Loucy (cell line): ENCODE results near the gene PLCL1.

ENCODE experiments used
- EZH2phosphoT487 ChIP-seq: fragments of 200-600 bp; IDR thresholded peaks from 2 replicates; pipeline ENCODE4 v1.6.1; 2018; ENCODE audit warnings: antibody characterized with exemption, mild to moderate bottlenecking, moderate library complexity, borderline replicate concordance
- TF ChIP-seq, protein P1 (sequence below): fragments of 200-600 bp; sonication (generic); conservative IDR thresholded peaks from 2 replicates; pipeline ENCODE4 v1.5.1; 2014; ENCODE audit warnings: mild to moderate bottlenecking, antibody characterized with exemption, low read length

DNA sequence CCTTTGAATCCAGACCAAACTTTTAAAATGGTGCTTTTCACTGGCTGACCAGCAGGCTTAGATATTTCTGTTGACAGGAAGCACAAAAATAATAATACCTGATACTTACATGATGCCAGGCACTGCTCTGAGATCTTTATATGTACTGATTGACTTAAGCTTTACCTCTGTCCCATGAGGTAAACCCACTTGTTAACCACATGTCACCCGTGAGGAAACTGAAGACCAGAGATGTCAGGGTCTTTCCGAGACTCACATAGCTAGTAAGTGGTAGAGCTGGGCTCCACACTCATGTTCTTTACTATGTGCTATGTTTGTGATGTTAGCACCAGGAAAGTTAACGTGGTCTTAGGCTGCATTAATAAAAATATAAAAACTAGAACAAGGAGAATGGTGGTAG is 297.7 kb downstream of the PLCL1 start:
- TF ChIP-seq, protein P1, sequence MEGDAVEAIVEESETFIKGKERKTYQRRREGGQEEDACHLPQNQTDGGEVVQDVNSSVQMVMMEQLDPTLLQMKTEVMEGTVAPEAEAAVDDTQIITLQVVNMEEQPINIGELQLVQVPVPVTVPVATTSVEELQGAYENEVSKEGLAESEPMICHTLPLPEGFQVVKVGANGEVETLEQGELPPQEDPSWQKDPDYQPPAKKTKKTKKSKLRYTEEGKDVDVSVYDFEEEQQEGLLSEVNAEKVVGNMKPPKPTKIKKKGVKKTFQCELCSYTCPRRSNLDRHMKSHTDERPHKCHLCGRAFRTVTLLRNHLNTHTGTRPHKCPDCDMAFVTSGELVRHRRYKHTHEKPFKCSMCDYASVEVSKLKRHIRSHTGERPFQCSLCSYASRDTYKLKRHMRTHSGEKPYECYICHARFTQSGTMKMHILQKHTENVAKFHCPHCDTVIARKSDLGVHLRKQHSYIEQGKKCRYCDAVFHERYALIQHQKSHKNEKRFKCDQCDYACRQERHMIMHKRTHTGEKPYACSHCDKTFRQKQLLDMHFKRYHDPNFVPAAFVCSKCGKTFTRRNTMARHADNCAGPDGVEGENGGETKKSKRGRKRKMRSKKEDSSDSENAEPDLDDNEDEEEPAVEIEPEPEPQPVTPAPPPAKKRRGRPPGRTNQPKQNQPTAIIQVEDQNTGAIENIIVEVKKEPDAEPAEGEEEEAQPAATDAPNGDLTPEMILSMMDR, result no peak
- TF ChIP-seq EZH2phosphoT487, result no peak
